MM.1S (cell line): ENCODE measurements around the gene STX16.

Source experiments
- EZH2 ChIP-seq: fragments of 300-600 bp; sonication (generic); optimal IDR thresholded peaks from 2 replicates; pipeline ENCODE3; 2017; ENCODE audit warnings: low read depth, mild to moderate bottlenecking, antibody characterized with exemption, low read length, mixed read lengths
- EZH2phosphoT487 ChIP-seq: fragments of 300-600 bp; sonication (generic); IDR thresholded peaks from 2 replicates; pipeline ENCODE4 v1.6.1; 2018; ENCODE audit warnings: antibody characterized with exemption, low read length
- TF ChIP-seq, protein P1 (sequence below): fragments of 300-600 bp; sonication (generic); IDR thresholded peaks from 2 replicates; pipeline ENCODE4 v1.5.1; 2016; ENCODE audit warnings: antibody characterized with exemption, low read length, mixed read lengths

DNA sequence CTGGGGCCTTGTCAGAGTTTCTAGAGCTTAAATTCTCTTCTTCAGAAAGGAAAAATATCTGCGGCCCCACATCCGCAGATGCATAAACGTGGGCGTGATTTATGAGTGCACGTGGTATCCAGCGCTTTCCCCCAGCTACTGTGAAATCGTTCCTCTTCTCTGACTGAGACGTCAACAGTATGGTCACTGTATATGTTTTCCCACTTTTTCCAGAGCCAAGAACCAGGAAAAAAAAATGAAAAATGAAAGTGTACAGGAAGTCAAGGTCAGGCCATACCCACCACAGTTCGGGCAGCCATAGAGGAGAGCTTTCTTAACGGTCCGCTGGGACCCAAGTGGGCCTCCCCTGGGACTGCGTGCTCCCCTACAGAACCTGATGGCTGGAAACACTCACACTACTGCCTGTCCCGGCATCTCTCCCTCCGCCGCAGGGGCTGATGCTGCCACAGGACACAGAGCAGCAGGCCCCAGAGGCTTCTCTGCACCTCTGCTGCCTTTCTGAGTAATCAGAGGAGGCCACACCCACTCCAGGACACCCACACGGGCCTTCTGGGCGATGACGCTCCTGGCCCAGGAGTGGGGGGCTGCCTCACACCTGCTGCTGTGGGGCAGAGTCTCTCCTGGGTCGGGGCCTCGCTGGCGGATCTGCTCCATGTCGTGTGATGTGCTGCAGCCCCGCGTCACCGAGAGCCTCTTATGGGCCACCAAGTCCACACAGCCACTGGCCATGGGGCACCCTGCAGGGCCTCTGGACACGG, 16.4 kb upstream of the STX16 start:
- TF ChIP-seq EZH2phosphoT487, result no peak
- TF ChIP-seq, protein P1, sequence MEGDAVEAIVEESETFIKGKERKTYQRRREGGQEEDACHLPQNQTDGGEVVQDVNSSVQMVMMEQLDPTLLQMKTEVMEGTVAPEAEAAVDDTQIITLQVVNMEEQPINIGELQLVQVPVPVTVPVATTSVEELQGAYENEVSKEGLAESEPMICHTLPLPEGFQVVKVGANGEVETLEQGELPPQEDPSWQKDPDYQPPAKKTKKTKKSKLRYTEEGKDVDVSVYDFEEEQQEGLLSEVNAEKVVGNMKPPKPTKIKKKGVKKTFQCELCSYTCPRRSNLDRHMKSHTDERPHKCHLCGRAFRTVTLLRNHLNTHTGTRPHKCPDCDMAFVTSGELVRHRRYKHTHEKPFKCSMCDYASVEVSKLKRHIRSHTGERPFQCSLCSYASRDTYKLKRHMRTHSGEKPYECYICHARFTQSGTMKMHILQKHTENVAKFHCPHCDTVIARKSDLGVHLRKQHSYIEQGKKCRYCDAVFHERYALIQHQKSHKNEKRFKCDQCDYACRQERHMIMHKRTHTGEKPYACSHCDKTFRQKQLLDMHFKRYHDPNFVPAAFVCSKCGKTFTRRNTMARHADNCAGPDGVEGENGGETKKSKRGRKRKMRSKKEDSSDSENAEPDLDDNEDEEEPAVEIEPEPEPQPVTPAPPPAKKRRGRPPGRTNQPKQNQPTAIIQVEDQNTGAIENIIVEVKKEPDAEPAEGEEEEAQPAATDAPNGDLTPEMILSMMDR, result no peak
- TF ChIP-seq EZH2, result no peak
